GM19239 (cell line): ENCODE data around the gene MYBPC2.

ENCODE experiments used
- DNase-seq: peaks from one replicate; pipeline ENCODE4 v3.0.0; 2011; ENCODE audit warnings: low spot score; ENCODE audit not compliant: insufficient read length
- FAIRE-seq: peaks from 2 replicates; lab custom pipeline; 2011; peaks lifted over from hg19 to GRCh38; lab: Jason Lieb, UNC

The MYBPC2 gene

GRCh38 chr19:50406829-50407228 is 25.9 kb upstream of the MYBPC2 start:
- DNase-seq, result no peak
- FAIRE-seq, result no peak

GRCh38 chr19:50409347-50409746 is 23.3 kb upstream of the MYBPC2 start:
- no peak for FAIRE-seq
- no peak for DNase-seq

GRCh38 chr19:50410109-50410508 is 22.6 kb upstream of the MYBPC2 start:
- FAIRE-seq (no peak), DNase-seq (no peak)

GRCh38 chr19:50412419-50412818 is 20.3 kb upstream of the MYBPC2 start:
- FAIRE-seq (no peak), DNase-seq (no peak)

GRCh38 chr19:50413096-50413495 is 19.6 kb upstream of the MYBPC2 start:
- FAIRE-seq (no peak), DNase-seq (no peak)

GRCh38 chr19:50413531-50413930 is 19.2 kb upstream of the MYBPC2 start:
- DNase-seq (no peak), FAIRE-seq (no peak)

GRCh38 chr19:50414864-50415660 is 17.6 kb upstream of the MYBPC2 start:
- peak; percentile 88 for DNase-seq
- no peak for FAIRE-seq

GRCh38 chr19:50415661-50416033 is 17.0 kb upstream of the MYBPC2 start:
- peak; percentile 89 for DNase-seq
- FAIRE-seq, result peak; percentile 99

- FAIRE-seq (no peak), DNase-seq (no peak)
These were observed 16.4 kb upstream of the MYBPC2 start for GRCh38 chr19:50416034-50416977.

- FAIRE-seq, result no peak
- DNase-seq, result no peak
These were observed 15.3 kb upstream of the MYBPC2 start for GRCh38 chr19:50417111-50418081.

GRCh38 chr19:50418176-50419021 is 14.3 kb upstream of the MYBPC2 start, which contains the start of gene SPIB:
Gene SPIB, plus strand, starts transcription at chr19:50418938. Its CDS starts 25 bp downstream, at chr19:50418963.
- DNase-seq, result no peak
- peak; percentile 51 for FAIRE-seq

GRCh38 chr19:50419022-50419579 is 13.6 kb upstream of the MYBPC2 start:
- DNase-seq, result no peak
- peak; percentile 92 for FAIRE-seq

GRCh38 chr19:50419580-50420035 is 13.1 kb upstream of the MYBPC2 start:
- no peak for DNase-seq
- no peak for FAIRE-seq

- DNase-seq (no peak), FAIRE-seq (peak; percentile 49)
These were observed 12.6 kb upstream of the MYBPC2 start for GRCh38 chr19:50420127-50420526.

- DNase-seq (no peak), FAIRE-seq (no peak)
These were observed 11.9 kb upstream of the MYBPC2 start for GRCh38 chr19:50420808-50421207.

GRCh38 chr19:50422397-50423278 is 10.1 kb upstream of the MYBPC2 start:
- DNase-seq (no peak), FAIRE-seq (peak; percentile 52)

GRCh38 chr19:50423279-50424113 is 9.2 kb upstream of the MYBPC2 start:
- FAIRE-seq (no peak), DNase-seq (no peak)
